Measurements from ENCODE around the gene PRKCH. TPM values are rescaled to one million over a fixed set of nuclear protein-coding genes. Genes with fewer than 3 reads are reported as not detected.

PRKCH gene
- total and polyA plus RNA-seq, 9 of the 15 experiments (the other 6 are each of a cell fraction or from before 2014, with no cell fraction given): 0.61 to 4.4 (median 4.0) TPM

- TF ChIP-seq ZNF445 (CRISPR knock-in tag; IDR thresholded peaks at IDR 0.05; ENCODE audit: low read depth) (no peak), RNF2 (IDR thresholded peaks at IDR 0.05) (no peak), ZNF318 (IDR thresholded peaks at IDR 0.05; ENCODE audit: borderline replicate concordance in 1 of 2, low read depth in 1 of 2) (no peak), ZNF140 (CRISPR knock-in tag; IDR thresholded peaks at IDR 0.05) (no peak), ZNF3 (CRISPR knock-in tag; IDR thresholded peaks at IDR 0.05) (no peak), CREB5 (CRISPR knock-in tag; IDR thresholded peaks at IDR 0.05) (no peak)
Measured at GRCh38 chr14:61300209-61300608, 21.2 kb upstream of the PRKCH start (continued).
